Epithelial cell of proximal tubule (primary cell): ENCODE data around the gene PLSCR1. TPM values are rescaled to one million over a fixed set of nuclear protein-coding genes. Genes with fewer than 3 reads are reported as not detected.

Experiments
- DNase-seq: peaks from one replicate; pipeline ENCODE4 v3.0.0-alpha.2; 2011; ENCODE audit warnings: low read depth
- H3K4me3 ChIP-seq: 2 replicates; pipeline ENCODE4 v1.5.1; 2011; ENCODE audit warnings: low read depth, mild to moderate bottlenecking, low read length
- total RNA-seq: library from RNA; depleted of rRNA; stranded (reverse); fragments of >200 nt; gene quantifications from 2 replicates; pipeline ENCODE4 v1.2.3, GENCODE V29; 2015
- TF ChIP-seq, protein P1 (sequence below): conservative IDR thresholded peaks from 2 replicates; pipeline ENCODE4 v1.5.1; 2012; ENCODE audit warnings: low read depth, mild to moderate bottlenecking, low read length

PLSCR1 gene
- total RNA-seq, 1 donor from 2014 or later = 124 TPM

DNA sequence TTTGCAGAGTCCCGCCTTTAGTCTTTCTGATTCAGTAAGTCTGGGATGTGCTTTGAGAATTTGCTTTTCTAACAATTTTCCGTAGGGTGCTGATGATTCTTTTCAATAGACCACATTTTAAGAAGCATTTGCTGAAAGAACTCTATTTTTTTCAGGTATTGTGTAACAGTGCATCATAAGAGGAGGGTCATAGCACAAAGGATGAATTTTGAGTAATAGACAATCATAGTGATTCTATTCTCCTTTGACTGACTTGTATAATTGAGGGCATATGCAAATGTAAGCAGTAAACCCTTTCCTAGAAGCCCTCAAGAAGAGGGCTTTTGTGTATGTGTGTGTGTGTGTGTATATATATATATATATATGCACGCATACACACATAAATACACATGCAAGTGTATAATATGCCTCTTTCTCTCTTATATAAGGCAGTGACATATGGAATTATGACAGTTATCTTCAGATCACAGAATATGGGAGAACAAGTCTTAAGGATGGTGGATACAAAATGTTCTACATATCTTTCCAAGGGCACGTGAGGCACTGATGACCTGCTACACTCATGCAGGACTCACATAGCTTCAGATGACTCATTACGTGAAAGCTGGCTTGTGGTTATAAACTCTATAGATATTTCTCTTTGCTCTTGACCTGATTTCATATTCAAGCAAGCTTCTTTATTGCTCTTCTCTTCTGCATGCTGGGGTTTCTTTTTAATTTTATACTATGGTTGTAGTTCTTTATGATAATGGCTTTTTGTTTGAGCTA lies 6.5 kb upstream of the PLSCR1 start:
- no peak overlapping the region for H3K4me3 ChIP-seq
- no peak for DNase-seq
- TF ChIP-seq, protein P1, sequence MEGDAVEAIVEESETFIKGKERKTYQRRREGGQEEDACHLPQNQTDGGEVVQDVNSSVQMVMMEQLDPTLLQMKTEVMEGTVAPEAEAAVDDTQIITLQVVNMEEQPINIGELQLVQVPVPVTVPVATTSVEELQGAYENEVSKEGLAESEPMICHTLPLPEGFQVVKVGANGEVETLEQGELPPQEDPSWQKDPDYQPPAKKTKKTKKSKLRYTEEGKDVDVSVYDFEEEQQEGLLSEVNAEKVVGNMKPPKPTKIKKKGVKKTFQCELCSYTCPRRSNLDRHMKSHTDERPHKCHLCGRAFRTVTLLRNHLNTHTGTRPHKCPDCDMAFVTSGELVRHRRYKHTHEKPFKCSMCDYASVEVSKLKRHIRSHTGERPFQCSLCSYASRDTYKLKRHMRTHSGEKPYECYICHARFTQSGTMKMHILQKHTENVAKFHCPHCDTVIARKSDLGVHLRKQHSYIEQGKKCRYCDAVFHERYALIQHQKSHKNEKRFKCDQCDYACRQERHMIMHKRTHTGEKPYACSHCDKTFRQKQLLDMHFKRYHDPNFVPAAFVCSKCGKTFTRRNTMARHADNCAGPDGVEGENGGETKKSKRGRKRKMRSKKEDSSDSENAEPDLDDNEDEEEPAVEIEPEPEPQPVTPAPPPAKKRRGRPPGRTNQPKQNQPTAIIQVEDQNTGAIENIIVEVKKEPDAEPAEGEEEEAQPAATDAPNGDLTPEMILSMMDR = no peak

GRCh38 chr3:146550070-146550615 lies 5.7 kb upstream of the PLSCR1 start:
- DNase-seq = no peak
- H3K4me3 ChIP-seq = no peak overlapping the region
- TF ChIP-seq, protein P1 = no peak

GRCh38 chr3:146547235-146547835 lies 2.9 kb upstream of the PLSCR1 start:
- TF ChIP-seq, protein P1 = no peak
- DNase-seq = no peak
- no peak overlapping the region for H3K4me3 ChIP-seq

- TF ChIP-seq, protein P1 = no peak
- no peak for DNase-seq
- no peak overlapping the region for H3K4me3 ChIP-seq
Measured at GRCh38 chr3:146546366-146546965, 2.1 kb upstream of the PLSCR1 start.

GRCh38 chr3:146544929-146545528 lies 622 bp upstream of the PLSCR1 start:
- DNase-seq = no peak
- H3K4me3 ChIP-seq = peak overlapping the region; percentile 85
- TF ChIP-seq, protein P1 = no peak

DNA sequence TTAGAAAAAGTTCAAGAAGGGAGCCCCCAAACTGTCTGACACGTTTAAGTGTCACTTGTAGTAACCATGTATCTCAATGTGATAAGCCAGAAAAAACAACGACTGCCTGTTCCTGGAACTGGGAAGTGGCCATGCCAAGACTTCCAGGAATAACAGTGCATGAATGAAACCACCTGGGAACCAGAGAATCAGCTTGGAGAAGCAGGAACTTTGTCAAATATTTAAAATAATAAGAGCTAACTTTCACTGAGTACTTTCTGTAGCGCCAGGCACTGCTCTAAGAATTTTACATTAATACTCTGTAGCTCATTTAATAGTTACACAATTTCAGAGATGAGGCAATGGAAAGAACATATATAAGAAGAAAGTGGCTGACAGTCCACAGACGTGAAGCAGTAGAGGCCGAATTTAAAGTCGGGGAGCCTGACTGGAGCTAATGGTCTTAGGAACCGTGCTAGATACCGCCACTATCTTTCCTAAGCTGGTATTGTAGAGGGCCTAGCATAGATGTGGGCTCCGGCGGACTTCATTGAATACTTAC lies 876 bp downstream of the PLSCR1 start:
- no peak for DNase-seq
- H3K4me3 ChIP-seq = peak overlapping the region; percentile 85
- TF ChIP-seq, protein P1 = no peak
